Kidney epithelial cell (primary cell): ENCODE measurements around the gene PLXNA4. TPM values are rescaled to one million over a fixed set of nuclear protein-coding genes. Genes with fewer than 3 reads are reported as not detected.

Experiments used
- DNase-seq: peaks from one replicate; pipeline ENCODE4 v3.0.0-alpha.2; 2010; ENCODE audit warnings: low read depth
- H3K27me3 ChIP-seq: 2 replicates; pipeline ENCODE4 v1.6.0; 2011; ENCODE audit warnings: low read length; ENCODE audit not compliant: control insufficient read depth, insufficient read depth
- H3K36me3 ChIP-seq: 2 replicates; pipeline ENCODE4 v1.5.1; 2011; ENCODE audit warnings: low read length; ENCODE audit not compliant: control insufficient read depth, insufficient read depth
- H3K4me3 ChIP-seq: 2 replicates; pipeline ENCODE4 v1.5.1; 2011; ENCODE audit warnings: low read depth, mild to moderate bottlenecking, control low read depth, low read length
- CTCF ChIP-seq: IDR thresholded peaks from 2 replicates; pipeline ENCODE4 v1.5.1; 2011; ENCODE audit warnings: mild to moderate bottlenecking, moderate library complexity, low read length, control low read depth, inconsistent platforms; ENCODE audit not compliant: insufficient read depth, poor library complexity, severe bottlenecking
- total RNA-seq: library from RNA; depleted of rRNA; stranded (reverse); fragments of >200 nt; gene quantifications from 2 replicates; pipeline ENCODE4 v1.2.3, GENCODE V29; 2015

Gene PLXNA4
- total RNA-seq, 1 donor from 2014 or later = 5.9 TPM

GRCh38 chr7:132609222-132609621, 33.0 kb upstream of the PLXNA4 start:
- H3K4me3 ChIP-seq = no peak overlapping the region
- peaks cover 2% of the 10 kb centered on the region for H3K27me3 ChIP-seq
- no peaks in the 10 kb centered on the region for H3K36me3 ChIP-seq
- DNase-seq = no peak
- TF ChIP-seq CTCF = no peak

DNA sequence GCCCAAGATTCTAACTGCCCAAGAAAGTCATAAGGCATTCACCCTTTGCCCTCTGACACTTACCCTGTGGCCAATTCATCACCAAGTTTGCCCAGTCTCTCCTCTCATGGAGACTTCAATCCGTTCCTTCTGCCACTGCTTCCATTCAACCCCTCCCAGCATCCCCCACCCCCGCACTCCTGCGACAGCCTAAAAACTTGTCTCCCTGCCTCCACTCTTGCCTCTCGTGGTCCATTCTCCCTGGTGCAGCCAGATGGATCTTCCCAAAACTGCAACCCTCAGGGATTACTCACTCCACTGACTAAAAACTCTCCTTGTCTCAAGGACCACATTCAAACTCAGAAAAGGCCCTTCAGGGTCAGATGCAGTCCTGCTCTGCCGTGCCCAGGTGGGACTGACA, 32.3 kb upstream of the PLXNA4 start:
- DNase-seq = no peak
- H3K36me3 ChIP-seq = no peaks in the 10 kb centered on the region
- TF ChIP-seq CTCF = no peak
- H3K4me3 ChIP-seq = no peak overlapping the region
- peaks cover 2% of the 10 kb centered on the region for H3K27me3 ChIP-seq

DNA sequence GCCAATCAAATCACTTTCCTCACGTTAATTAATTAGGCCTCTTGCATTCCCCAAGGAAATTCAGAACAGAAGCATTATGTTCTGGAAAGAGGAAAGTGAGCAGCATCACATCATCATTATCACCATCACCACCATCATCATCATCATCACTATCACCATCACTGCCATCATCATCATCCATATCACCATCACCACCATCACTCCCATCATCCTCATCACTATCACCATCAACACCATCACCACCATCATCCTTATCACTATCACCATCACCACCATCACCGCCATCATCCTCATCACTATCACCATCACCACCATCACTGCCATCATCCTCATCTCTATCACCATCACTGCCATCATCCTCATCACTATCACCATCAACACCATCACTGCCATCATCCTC, 31.4 kb upstream of the PLXNA4 start:
- peaks cover 2% of the 10 kb centered on the region for H3K27me3 ChIP-seq
- DNase-seq = no peak
- no peak overlapping the region for H3K4me3 ChIP-seq
- no peak for TF ChIP-seq CTCF
- no peaks in the 10 kb centered on the region for H3K36me3 ChIP-seq

GRCh38 chr7:132604121-132604520, 27.9 kb upstream of the PLXNA4 start:
- no peak for TF ChIP-seq CTCF
- Histone ChIP-seq H3K36me3 (no peaks in the 10 kb centered on the region), H3K4me3 (no peak overlapping the region), H3K27me3 (no peaks in the 10 kb centered on the region)
- no peak for DNase-seq

DNA sequence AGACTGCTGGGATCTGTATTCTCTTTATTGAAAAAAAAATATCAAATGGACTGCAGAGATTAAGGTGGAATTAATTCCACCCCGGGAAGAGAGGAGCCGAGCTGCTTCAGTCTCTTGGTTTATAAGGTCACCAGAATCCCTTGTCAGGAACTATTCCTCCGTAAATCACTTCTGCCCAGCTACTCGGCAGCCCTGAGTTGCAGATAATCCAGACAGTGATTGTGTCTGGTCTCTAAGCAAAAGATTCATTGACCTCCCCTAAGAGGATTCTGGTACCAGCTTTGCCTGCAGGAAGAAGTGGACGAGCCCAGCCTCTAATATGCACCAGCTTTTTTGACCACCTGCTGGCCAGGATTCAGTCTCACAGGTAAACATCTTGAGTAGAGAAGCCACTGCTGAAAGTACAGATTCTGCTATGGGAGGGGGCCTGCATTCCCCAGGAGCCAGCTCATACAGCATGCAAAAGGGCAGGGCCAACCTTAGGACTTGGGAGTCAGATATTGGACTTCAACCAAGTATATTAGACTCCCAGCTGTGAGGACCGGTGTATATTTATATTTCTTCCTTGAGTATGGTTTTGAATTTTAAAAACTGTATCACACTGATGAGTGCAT, 27.1 kb upstream of the PLXNA4 start:
- H3K36me3 ChIP-seq = no peaks in the 10 kb centered on the region
- DNase-seq = no peak
- H3K27me3 ChIP-seq = no peaks in the 10 kb centered on the region
- no peak for TF ChIP-seq CTCF
- H3K4me3 ChIP-seq = no peak overlapping the region

GRCh38 chr7:132601783-132602182, 25.5 kb upstream of the PLXNA4 start:
- DNase-seq = no peak
- H3K36me3 ChIP-seq = no peaks in the 10 kb centered on the region
- no peak overlapping the region for H3K4me3 ChIP-seq
- no peaks in the 10 kb centered on the region for H3K27me3 ChIP-seq
- TF ChIP-seq CTCF = no peak
